Mucosa of stomach (tissue), 1 donor: ENCODE results near the gene GRIK2.

Experiments
- H3K27me3 ChIP-seq: one replicate; pipeline ENCODE4 v1.7.0; 2013; ENCODE audit warnings: mild to moderate bottlenecking, low read length; ENCODE audit not compliant: control insufficient read depth, insufficient read depth
- H3K36me3 ChIP-seq: one replicate; pipeline ENCODE4 v1.7.0; 2013; ENCODE audit warnings: low read length; ENCODE audit not compliant: control insufficient read depth, insufficient read depth
- H3K4me1 ChIP-seq: one replicate; pipeline ENCODE4 v1.7.0; 2013; ENCODE audit warnings: mild to moderate bottlenecking, low read length; ENCODE audit not compliant: control insufficient read depth, insufficient read depth
- H3K4me3 ChIP-seq: one replicate; pipeline ENCODE4 v1.7.0; 2013; ENCODE audit warnings: low read length
- H3K9ac ChIP-seq: one replicate; pipeline ENCODE4 v1.7.0; 2013; ENCODE audit warnings: mild to moderate bottlenecking, low read length, moderate library complexity
- H3K9me3 ChIP-seq: one replicate; pipeline ENCODE4 v1.7.0; 2013; ENCODE audit warnings: mild to moderate bottlenecking, low read length, moderate library complexity; ENCODE audit not compliant: control insufficient read depth
- donor health status: Pancreatic carcinoma.

The GRIK2 gene

GRCh38 chr6:101747160-101747559, 353.7 kb downstream of the GRIK2 start:
- H3K9me3 ChIP-seq = no peaks in the 10 kb centered on the region
- H3K4me1 ChIP-seq = no peaks in the 10 kb centered on the region
- H3K36me3 ChIP-seq = no peaks in the 10 kb centered on the region
- no peak overlapping the region for H3K9ac ChIP-seq
- H3K4me3 ChIP-seq = no peak overlapping the region
- no peaks in the 10 kb centered on the region for H3K27me3 ChIP-seq

- Histone ChIP-seq H3K36me3 (no peaks in the 10 kb centered on the region), H3K9ac (no peak overlapping the region), H3K9me3 (no peaks in the 10 kb centered on the region), H3K4me3 (no peak overlapping the region), H3K4me1 (no peaks in the 10 kb centered on the region), H3K27me3 (no peaks in the 10 kb centered on the region)
These were observed 354.2 kb downstream of the GRIK2 start for GRCh38 chr6:101747716-101748115.

- Histone ChIP-seq H3K9me3 (no peaks in the 10 kb centered on the region), H3K36me3 (no peaks in the 10 kb centered on the region), H3K4me1 (no peaks in the 10 kb centered on the region), H3K4me3 (no peak overlapping the region), H3K27me3 (no peaks in the 10 kb centered on the region), H3K9ac (no peak overlapping the region)
These were observed 362.4 kb downstream of the GRIK2 start for GRCh38 chr6:101755931-101756330.

- Histone ChIP-seq H3K9me3 (no peaks in the 10 kb centered on the region), H3K4me3 (no peak overlapping the region), H3K36me3 (no peaks in the 10 kb centered on the region), H3K4me1 (no peaks in the 10 kb centered on the region), H3K9ac (no peak overlapping the region), H3K27me3 (no peaks in the 10 kb centered on the region)
These were observed 364.9 kb downstream of the GRIK2 start for GRCh38 chr6:101758368-101758767.

GRCh38 chr6:101760843-101761621, 367.5 kb downstream of the GRIK2 start:
- H3K36me3 ChIP-seq = no peaks in the 10 kb centered on the region
- H3K9ac ChIP-seq = no peak overlapping the region
- H3K9me3 ChIP-seq = no peaks in the 10 kb centered on the region

GRCh38 chr6:101762851-101763250, 369.3 kb downstream of the GRIK2 start:
- H3K9me3 ChIP-seq = no peaks in the 10 kb centered on the region
- H3K9ac ChIP-seq = no peak overlapping the region
- no peaks in the 10 kb centered on the region for H3K27me3 ChIP-seq
- H3K4me3 ChIP-seq = no peak overlapping the region
- H3K36me3 ChIP-seq = no peaks in the 10 kb centered on the region
- H3K4me1 ChIP-seq = no peaks in the 10 kb centered on the region

More at GRCh38 chr6:101760843-101761621, 367.5 kb downstream of the GRIK2 start:
- H3K4me1 ChIP-seq = no peaks in the 10 kb centered on the region
- H3K27me3 ChIP-seq = no peaks in the 10 kb centered on the region
- no peak overlapping the region for H3K4me3 ChIP-seq

GRCh38 chr6:101765281-101765680, 371.8 kb downstream of the GRIK2 start:
- H3K9me3 ChIP-seq = no peaks in the 10 kb centered on the region
- H3K36me3 ChIP-seq = no peaks in the 10 kb centered on the region
- no peaks in the 10 kb centered on the region for H3K4me1 ChIP-seq
- H3K9ac ChIP-seq = no peak overlapping the region
- H3K27me3 ChIP-seq = no peaks in the 10 kb centered on the region
- no peak overlapping the region for H3K4me3 ChIP-seq

- Histone ChIP-seq H3K36me3 (no peaks in the 10 kb centered on the region), H3K4me1 (no peaks in the 10 kb centered on the region), H3K4me3 (no peak overlapping the region), H3K9ac (no peak overlapping the region), H3K9me3 (no peaks in the 10 kb centered on the region), H3K27me3 (no peaks in the 10 kb centered on the region)
These were observed 376.6 kb downstream of the GRIK2 start for GRCh38 chr6:101770116-101770515.

- no peaks in the 10 kb centered on the region for H3K4me1 ChIP-seq
- H3K9me3 ChIP-seq = no peaks in the 10 kb centered on the region
- H3K27me3 ChIP-seq = no peaks in the 10 kb centered on the region
- H3K36me3 ChIP-seq = no peaks in the 10 kb centered on the region
- no peak overlapping the region for H3K9ac ChIP-seq
- H3K4me3 ChIP-seq = no peak overlapping the region
These were observed 383.4 kb downstream of the GRIK2 start for GRCh38 chr6:101776919-101777350.

- Histone ChIP-seq H3K9me3 (no peaks in the 10 kb centered on the region), H3K9ac (no peak overlapping the region), H3K4me3 (no peak overlapping the region), H3K4me1 (no peaks in the 10 kb centered on the region), H3K36me3 (no peaks in the 10 kb centered on the region), H3K27me3 (no peaks in the 10 kb centered on the region)
These were observed 384.1 kb downstream of the GRIK2 start for GRCh38 chr6:101777646-101778045.

- no peaks in the 10 kb centered on the region for H3K27me3 ChIP-seq
- no peaks in the 10 kb centered on the region for H3K4me1 ChIP-seq
- no peaks in the 10 kb centered on the region for H3K9me3 ChIP-seq
- H3K9ac ChIP-seq = no peak overlapping the region
- H3K4me3 ChIP-seq = no peak overlapping the region
- no peaks in the 10 kb centered on the region for H3K36me3 ChIP-seq
These were observed 385.7 kb downstream of the GRIK2 start for GRCh38 chr6:101779051-101779844.

- Histone ChIP-seq H3K27me3 (no peaks in the 10 kb centered on the region), H3K9ac (no peak overlapping the region), H3K9me3 (no peaks in the 10 kb centered on the region), H3K4me3 (no peak overlapping the region), H3K36me3 (no peaks in the 10 kb centered on the region), H3K4me1 (no peaks in the 10 kb centered on the region)
These were observed 389.8 kb downstream of the GRIK2 start for GRCh38 chr6:101783287-101783686.
